HCT116 (cell line): ENCODE results near the gene ALDH8A1.

Experiments
- CEBPB ChIP-seq: IDR thresholded peaks from 2 replicates; pipeline ENCODE4 v1.6.1; 2012; ENCODE audit warnings: low read depth
- EZH2 ChIP-seq: fragments of 200-600 bp; sonication (generic); IDR thresholded peaks from 2 replicates; pipeline ENCODE4 v1.6.1; 2017; ENCODE audit warnings: antibody characterized with exemption, mixed run types
- MAX ChIP-seq: IDR thresholded peaks from 2 replicates; pipeline ENCODE4 v1.6.1; 2012
- POLR2AphosphoS5 ChIP-seq: IDR thresholded peaks from 2 replicates; pipeline ENCODE4 v1.6.1; 2011; ENCODE audit warnings: mild to moderate bottlenecking, low read depth, low read length, moderate library complexity
- ZFX ChIP-seq: fragments of 450-650 bp; IDR thresholded peaks from 2 replicates; pipeline ENCODE4 v1.6.1; 2017
- ZNF274 ChIP-seq: fragments of 200-500 bp; sonication (Bioruptor generic); IDR thresholded peaks from 2 replicates; pipeline ENCODE4 v1.6.1; 2014; ENCODE audit warnings: mild to moderate bottlenecking, low read depth, low read length, inconsistent platforms
- TF ChIP-seq, protein P1 (sequence below), 3 experiments: fragments of 200-600 bp in 1 of 3; sonication (generic) in 1 of 3; IDR thresholded peaks in 2 of 3; conservative IDR thresholded peaks in 1 of 3; 2 replicates each; pipeline ENCODE4 v1.5.1; 2012 to 2017; ENCODE audit warnings: low read depth in 2 of 3, low read length in 2 of 3, antibody characterized with exemption in 1 of 3, borderline replicate concordance in 1 of 3, control low read depth in 1 of 3, mild to moderate bottlenecking in 1 of 3, mixed read lengths in 1 of 3, mixed run types in 1 of 3, moderate library complexity in 1 of 3; ENCODE audit not compliant: insufficient read depth in 1 of 3

DNA sequence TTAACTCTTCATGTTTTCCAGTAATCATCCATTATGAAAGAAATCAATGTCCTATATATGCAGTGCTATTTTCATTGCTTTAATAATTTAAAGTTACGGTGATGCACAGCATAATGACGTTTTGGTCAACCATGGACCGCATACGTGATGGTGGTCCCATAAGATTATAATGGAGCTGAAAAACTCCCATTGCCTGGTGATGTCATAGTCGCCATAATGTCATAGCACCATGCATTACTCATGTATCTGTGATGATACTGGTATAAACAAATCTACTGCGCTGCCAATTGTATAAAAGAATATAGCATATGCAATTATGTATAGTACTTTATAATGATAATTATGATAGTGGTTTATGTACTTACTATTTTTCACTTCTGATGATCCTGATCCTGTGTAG lies 42.3 kb upstream of the ALDH8A1 start:
- TF ChIP-seq, protein P1, sequence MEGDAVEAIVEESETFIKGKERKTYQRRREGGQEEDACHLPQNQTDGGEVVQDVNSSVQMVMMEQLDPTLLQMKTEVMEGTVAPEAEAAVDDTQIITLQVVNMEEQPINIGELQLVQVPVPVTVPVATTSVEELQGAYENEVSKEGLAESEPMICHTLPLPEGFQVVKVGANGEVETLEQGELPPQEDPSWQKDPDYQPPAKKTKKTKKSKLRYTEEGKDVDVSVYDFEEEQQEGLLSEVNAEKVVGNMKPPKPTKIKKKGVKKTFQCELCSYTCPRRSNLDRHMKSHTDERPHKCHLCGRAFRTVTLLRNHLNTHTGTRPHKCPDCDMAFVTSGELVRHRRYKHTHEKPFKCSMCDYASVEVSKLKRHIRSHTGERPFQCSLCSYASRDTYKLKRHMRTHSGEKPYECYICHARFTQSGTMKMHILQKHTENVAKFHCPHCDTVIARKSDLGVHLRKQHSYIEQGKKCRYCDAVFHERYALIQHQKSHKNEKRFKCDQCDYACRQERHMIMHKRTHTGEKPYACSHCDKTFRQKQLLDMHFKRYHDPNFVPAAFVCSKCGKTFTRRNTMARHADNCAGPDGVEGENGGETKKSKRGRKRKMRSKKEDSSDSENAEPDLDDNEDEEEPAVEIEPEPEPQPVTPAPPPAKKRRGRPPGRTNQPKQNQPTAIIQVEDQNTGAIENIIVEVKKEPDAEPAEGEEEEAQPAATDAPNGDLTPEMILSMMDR (IDR thresholded peaks at IDR 0.05 in 2 of 3, conservative IDR thresholded peaks at IDR 0.05 in 1 of 3; ENCODE audit: borderline replicate concordance in 1 of 3, insufficient read depth in 1 of 3, low read depth in 2 of 3, low read length in 2 of 3): no peak
- no peak for TF ChIP-seq ZNF274
- no peak for TF ChIP-seq POLR2AphosphoS5
- TF ChIP-seq ZFX: no peak
- no peak for TF ChIP-seq EZH2
- no peak for TF ChIP-seq MAX
- no peak for TF ChIP-seq CEBPB
